ENCODE results near the gene TIMP2.
"Not testable (repeated sequence)": the region's sequence is repeated elsewhere in the genome, so short reads cannot be mapped to it uniquely, and the experiment has no call there.

Gene TIMP2

DNA sequence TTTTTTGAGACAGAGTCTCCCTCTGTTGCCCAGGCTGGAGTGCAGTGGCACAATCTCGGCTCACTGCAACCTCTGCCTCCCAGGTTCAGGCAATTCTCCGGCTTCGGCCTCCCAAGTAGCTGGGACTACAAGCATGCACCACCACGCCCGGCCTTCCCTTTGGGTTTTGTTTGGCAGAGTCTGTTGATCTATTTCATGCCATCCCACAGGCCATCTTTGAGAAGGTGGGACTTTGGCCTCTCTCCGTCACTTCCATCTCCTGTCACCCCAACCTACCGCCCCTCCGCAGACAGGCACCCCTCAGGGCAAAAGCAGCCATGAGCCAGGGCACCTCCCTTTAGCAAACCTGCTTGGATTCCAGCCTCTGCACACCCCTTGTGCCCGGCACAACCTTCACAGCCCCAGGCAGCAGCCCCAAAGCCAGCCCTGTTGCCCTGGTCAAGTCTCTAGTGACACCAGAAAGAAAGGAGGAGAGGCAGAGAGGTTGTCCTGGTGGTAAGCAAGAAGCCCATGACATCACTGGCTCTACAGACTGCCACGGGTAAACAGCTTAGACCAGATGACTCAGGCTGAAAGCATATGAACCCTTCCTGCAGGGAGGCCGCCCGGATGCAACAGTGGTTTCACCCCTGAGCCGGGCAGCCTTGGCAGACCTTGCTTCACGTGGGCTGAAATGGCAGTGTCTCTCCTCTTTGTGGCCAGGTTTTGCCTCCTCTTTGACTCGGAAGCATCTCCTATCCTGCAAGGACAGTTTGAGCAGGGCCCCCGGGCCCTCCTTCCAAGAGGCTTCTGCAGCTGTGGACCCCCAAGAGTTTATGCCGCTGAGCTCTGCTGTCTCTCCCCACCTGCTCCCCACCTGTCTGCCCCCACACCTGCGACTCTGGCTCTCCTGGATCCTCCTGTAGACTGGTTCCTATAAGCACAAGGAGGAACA, 8.1 kb upstream of the TIMP2 start:
- DNase-seq (ENCODE audit: low read depth), result no peak

DNA sequence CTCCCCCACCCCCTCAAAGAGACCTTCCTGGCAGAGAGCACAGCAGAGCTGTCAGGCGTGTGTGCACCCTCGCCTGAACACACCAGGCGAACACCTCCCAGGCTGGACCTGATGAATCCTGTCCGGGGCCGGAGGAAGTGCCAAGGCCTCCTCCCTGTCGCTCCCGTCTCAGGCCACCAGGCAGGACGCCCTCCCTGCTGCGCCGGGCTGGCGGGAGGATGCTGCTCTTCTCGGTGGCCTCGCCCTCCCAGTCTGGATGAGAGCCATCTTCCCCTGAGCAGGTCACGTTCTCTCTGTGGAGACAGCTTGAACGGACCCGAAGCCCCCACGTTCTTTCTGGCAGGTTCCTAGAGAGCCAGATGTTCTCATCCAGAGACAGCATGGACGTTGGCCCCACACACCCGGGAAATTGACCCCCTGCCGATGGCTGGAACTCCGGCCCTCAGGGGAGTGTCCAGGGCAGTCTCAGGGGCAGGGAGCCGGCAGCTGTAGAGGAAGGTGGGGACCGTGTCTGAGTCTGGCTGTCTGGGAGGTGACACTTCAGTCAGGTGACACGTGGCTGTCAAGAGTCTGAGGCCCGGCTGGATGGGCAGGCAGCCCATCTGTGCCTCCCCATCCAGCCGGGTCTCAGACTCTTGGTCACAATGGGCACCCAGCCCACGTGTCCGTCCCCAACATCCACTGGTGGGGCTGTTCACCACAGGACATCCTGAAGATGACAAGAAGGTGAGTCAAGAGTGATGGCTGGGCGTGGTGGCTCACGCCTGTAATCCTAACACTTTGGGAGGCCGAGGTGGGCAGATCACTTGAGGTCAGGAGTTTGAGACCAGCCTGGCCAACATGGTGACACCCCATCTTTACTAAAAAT, 5.0 kb upstream of the TIMP2 start:
- no peak for DNase-seq (ENCODE audit: low read depth)

DNA sequence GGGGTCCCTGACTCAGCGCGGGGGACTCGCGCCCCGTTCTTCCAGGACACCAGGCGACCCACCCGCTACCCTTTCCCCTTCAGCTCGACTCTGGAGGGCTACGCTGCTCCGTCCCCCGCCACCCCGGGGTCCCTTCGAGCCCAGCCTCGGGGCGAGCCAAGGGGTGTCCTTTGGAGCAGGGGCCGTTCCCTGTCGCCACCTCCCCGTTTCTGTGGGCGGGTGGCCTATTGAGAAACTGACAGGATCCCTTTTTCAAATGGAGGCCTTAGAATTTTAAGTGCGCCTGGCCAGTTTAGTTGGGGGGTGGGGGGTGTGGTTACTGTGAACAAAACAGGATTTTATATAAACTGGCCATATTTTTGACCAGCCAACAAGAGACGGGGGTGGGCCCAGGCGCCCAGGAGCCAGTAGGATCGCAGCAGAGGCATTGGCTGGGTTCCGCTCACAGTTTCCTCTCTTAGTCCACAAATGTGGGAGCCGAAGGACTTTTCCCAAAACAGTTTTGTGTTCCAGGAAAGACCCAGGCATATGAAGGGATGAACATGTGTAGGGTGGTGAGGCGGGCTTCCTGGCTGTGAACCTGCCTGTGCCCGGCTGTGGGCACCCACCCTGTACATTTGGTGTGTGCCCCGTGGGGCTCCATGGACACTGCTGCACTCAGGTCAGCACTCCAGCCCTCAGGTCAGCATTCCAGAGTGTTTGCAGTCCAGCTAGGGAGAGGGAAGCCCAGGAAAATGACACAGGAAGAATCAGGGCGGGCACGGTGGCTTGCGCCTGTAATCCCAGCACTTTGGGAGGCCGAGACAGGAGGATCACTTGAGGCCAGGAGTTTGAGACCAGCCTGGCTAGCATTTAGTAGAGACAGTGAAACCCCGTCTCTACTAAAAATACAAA, 722 bp upstream of the TIMP2 start:
- no peak for DNase-seq (ENCODE audit: low read depth)

DNA sequence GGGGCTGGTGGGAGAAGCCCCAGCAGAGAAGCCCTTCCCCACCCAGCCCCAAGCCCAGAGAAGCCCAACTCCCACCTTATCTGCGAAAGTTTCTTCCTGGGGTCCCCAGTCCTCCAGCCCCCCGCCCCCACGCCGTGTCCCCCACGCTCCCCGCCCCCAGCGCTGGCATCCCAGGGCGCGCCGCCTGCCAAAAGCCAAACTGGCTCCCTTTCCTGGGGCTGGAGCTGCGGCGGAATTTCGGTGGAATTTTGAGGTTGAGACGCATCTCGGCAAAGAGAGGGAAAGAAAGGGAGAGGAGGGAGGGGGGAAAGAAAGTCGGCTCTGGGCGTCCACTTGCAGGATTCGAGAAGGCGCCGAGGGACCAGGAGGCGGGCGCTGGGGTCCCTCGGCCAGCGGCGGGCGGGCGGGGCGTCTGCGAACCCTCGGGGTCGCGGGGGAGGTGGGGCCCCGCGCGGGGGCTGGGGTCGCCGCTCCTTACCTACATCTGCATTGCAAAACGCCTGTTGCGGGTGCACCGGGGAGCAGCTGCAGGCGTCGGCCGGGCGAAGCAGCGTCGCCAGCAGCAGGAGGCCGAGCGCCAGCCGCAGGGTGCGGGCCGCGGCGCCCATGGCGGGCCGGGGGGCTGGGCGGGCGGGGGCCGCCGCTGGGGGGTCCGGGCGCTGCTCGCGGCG, 571 bp downstream of the TIMP2 start:
- DNase-seq (ENCODE audit: low read depth), result no peak

DNA sequence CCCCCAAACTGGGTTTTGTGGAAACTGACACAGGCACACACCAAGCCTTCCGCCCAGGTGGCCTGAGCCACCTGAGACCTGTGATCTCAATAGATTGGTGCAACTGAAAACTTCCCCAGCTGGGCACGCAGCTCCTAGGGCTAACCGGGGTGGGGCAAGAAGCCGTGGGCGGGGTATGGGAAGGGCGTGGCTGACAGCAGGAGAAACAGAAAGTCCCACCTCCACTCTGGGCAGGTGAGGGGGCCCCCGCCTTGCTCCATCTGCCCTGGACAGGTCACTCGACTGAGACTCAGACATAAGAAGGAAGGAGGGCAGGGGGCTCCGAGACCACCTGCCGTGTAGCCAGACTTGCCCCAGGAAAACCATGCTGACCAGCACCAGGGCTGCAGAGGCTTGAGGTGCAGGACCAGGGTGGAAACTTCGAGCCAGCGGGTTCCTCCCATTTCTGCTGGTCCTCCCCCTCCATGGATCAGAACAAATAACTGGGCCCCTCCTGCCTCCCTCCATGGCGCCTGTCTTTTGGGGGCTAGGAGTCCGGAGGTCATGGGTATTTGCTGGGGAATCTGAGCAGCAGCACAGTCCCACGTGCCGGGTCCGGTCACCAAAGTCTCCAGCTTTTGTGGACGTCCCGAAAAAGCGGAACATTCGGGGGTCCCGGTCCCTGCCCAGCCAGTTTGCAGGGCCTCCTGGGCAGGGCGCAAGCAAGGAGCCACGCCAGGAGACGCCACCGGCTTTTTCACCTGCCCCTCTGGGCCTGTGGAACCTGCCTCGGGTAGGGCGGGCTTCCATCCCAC, 1.3 kb downstream of the TIMP2 start:
- DNase-seq (ENCODE audit: low read depth), result peak; percentile 39

DNA sequence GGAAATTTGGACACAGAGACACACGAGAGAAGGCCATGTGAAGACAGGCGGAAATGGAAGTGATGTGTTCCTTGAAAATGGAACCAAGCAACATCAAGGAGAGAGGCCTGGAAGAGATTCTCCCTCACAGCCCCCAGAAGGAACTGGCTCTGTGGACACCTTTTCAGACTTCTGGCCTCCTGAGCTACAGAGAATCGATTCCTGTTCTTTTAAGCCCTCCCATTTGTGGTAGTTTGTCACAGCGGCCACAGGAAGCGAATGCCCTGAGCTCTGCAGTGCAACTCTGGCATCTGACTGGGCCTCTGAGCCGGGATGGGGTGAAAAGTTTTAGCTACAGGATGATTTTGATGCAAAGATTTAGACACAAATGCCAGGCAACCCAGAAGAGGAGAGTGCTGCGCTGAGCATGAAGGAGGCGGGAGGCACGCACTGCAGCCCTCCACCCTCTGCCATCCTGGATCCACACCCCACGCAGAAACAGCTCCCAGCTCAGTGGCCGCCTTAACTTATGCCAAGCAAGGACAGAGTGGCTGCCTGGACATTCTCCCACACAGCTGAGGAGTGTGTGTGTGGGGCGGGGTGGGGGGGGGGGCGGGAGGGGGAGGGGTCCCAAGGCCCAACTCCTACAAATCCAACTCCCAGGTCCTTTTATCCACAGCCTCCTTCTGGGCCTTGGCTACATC, 2.2 kb downstream of the TIMP2 start:
- no peak for DNase-seq (ENCODE audit: low read depth)

DNA sequence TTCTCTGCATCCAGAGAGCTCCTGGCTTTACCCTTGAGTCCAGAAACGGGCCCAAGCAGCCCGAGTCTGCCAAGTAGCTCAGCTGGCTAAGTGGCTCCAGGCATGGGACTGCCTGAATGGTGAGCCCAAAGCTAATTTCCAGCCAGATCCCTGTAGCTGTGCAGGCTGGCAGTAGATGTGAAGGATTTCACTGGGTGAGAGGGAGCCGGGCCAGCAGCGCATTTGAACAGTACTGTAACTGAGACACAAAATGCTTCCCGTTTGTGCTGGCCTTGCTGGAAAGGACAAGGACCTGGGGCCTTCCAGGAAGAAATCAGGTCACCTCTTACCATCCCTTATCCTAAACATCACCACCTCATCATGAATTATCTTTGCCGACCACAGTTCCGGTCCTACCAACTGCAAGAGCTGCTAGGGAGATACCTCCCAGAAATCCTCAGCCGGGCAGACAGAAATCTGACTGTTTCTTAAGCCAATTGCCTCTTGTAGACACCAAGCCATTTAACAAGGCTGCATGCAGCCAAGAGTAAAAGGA, 3.7 kb downstream of the TIMP2 start:
- DNase-seq (ENCODE audit: low read depth), result no peak

DNA sequence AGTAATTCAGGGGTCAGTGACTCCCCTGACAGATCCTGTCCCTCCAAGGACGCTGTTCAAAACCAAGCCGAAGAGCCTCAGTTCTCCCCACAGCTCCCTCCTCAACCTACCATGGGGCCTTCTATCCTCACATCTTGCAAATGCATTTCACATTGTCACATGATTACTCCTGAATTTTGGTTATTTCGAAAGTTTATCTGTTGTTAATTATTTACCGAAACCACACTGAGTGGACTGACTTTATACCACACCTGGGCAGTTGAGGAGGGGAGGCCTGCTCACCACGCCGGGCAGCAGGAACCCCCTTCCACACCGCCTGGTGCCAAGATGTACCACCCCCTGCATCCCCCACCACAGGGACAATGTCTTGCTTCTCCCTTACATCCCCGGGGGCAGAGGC, 4.7 kb downstream of the TIMP2 start:
- DNase-seq (ENCODE audit: low read depth), result no peak

DNA sequence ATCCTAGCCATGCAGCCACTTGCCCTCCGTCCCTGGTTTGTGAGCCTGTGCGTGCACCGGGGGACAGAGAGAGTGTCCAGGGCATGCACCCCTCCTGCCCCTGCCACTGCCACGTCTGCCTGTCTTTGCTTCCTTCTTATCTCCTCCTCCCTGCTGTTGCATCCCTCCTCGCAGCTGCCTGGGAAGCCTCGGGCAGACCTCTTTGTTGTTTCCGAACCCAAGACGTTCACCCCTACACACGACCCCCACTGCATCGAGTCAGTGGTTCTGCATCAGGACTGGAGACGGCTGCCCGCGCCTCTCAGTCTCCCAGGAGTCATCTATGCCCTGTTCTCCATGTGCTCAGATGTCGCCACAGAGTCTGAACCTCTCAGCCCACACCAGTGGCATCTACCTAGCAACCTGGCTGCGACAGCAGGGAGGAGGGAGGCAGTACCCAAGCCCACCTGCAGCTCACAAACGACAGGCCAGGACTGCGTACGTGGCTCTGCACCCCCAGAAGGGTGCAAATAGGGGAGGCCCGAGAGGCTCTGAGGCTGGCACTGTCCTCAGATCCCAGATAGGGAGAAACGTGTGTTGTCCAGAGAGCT, 5.2 kb downstream of the TIMP2 start:
- DNase-seq (ENCODE audit: low read depth), result no peak

DNA sequence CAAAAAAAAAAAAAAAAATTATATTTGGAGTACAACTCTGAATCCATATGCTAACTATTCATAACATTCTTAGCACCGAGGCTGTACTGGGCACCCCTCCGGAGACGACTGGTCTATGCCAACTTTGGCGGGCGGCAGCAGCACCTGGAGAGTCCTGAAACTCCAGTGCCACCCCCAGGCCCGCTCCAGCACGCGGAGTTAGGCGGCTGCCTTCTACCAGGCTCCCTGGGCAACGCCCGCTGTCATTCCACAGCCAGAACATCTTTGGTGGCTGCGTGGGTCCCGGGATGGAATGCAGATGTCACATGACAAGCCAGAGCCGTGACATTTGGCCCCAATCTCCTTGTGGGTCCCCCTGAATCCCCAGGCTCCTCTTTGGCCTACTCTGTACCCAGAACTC, 6.2 kb downstream of the TIMP2 start:
- no peak for DNase-seq (ENCODE audit: low read depth)

DNA sequence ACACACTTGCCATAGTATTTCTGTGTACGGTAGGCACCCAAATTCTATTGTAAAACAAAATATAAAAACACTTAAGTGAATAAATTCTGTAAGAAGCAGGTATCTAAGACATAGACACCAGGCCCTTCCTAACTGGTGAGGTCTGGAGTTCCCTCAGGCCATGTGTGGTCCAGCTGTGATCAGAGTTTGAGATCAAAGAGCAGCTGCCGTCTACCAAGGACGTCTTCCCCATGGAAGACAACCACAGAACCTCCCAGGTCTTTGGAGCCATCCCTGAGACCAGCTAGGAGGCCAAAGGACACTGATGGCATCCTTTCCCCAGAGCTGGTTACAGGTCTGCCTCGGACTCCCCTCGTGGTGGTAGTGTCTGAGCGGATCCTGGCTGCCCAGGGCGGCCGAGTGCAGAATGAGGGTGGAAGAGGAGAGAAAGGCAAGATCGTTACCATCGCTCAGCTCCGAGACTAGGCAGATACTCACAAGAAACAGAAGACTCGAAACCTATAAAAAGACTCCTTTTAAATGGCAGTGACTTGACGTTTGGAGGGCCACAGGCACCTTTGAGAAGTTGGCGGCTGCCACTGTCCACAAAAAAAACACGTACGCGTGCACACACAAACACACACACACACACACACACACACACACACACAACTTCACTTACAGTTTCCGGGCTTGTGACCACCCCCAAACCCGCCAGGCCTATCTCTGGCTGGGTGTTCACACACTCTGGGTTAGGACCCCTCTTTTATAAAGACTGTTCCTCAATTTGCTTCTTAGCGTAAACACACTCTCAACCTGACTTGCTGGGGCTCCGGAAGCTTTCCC, 7.5 kb downstream of the TIMP2 start:
- no peak for DNase-seq (ENCODE audit: low read depth)

DNA sequence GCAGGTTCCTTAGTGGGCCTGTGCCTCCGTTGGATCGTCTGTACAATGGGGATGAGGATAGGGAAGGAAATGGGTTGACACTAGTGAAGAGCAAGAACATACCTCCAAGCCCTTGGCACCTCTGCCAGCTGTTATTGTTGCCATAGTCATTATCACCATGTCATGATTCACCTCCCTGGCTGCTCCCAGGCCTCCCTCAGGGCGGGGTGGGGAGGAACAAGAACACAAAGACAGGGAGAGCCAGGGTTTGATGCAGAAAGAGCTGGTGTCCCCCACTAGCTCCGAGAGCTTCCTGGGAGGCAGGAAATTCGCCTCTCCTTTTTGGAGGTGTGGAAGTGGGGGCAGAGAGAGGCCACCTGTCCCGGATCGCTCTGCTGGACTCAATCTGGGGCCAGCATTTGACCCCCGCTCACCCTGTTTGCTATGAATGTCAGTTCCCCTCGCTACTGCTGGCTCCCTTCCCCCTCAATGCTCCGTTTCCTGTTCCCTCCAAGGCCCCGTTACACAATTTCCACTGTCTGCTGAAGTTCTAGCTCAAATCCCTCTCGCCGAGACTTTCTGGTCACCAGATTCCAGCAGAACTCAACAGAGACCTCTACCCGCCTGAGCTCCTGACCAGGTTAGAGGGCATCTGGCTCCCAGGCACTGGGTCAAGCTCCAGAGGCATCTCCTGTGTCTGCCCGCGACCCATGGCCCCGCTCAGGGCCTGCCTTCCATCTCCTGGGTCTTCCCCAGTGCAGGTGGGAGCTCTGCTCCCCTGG, 9.1 kb downstream of the TIMP2 start:
- DNase-seq (ENCODE audit: low read depth), result no peak

DNA sequence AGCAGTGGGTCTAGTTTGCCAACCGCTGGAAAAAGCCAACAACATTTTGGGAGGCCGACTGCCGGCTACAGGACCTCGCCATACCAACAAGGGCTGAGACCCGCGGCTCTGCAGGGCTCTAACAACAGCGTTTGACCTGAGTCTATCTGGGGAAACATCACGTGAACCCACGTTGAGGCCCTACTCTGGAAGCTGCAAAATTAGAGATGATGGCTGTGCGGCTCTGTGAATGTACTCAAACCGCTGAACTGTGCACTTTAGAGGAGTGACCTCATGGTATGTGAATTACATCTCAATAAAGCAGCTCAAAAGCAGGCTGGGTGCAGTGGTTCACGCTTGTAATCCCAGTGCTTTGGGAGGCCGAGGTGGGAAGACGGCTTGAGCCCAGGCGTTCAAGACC, 12.1 kb downstream of the TIMP2 start:
- no peak for DNase-seq (ENCODE audit: low read depth)

DNA sequence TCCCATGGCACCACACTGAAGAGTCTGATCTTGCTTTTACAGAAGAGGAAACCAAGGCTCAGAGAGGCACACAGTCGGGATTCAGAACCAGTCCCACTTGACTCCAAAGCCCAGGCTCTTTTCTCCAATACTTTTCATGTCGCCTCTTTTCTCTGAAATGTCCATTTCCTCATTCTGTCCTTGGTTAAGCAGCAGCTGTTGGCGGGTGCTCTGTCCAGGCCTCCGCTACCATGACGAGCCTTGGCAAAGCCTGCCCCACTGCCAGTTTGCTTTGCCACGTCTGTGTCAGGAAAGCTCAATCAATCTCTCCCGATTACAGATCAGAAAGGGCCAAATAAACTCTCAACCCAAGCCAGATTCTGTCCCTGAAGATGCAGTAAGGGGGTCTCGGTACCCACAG, 13.1 kb downstream of the TIMP2 start:
- no peak for DNase-seq (ENCODE audit: low read depth)

DNA sequence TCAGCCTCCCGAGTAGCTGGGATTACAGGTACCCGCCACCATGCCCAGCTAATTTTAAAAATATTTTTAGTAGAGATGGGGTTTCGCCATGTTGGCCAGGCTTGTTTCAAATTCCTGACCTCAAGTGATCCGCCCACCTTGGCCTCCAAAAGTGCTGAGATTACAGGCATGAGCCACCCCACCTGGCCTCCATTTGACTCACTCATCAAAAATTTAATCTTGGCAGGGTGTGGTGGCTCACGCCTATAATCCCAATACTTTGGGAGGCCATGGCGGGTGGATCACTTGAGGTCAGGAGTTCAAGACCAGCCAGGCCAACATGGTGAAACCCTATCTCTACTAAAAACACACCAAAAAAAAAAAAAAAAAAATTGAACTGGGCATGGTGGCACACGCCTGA, 13.6 kb downstream of the TIMP2 start:
- not testable (repeated sequence) for DNase-seq (ENCODE audit: low read depth)

DNA sequence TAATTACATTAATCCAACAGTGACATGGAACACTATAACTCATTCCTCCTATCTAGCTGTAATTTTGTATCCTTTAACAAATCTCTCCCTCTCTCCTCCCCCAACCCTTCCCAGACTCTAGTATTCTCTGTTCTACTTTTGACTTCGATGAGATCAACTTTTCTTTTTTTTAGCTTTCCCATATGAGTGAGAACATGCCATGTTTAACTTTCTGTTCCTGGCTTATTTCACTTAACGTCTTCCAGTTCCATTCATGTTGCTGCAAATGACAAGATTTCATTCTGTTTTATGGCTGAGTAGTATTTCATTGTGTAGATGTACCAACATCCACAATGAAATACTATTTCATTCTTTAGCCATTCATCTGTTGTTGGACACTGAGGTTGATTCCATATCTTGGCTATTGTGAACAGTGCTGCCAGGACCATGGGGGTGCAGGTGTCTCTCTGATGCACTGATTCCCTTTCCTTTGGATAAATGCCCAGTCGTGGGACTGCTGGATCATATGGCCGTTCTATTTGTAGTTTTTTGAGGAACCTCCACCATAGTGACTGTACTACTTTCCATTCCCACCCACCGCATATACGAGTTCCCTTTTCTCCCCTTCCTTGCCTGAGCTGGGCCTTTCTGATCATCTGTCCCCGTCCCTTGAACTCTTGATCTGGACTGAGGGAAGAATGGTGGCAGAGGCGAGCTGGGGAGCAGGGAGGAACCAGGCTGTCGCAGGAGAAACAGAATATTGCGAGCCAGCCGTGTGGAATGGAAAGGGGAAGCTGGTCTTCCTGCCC, 14.5 kb downstream of the TIMP2 start:
- DNase-seq (ENCODE audit: low read depth), result no peak

DNA sequence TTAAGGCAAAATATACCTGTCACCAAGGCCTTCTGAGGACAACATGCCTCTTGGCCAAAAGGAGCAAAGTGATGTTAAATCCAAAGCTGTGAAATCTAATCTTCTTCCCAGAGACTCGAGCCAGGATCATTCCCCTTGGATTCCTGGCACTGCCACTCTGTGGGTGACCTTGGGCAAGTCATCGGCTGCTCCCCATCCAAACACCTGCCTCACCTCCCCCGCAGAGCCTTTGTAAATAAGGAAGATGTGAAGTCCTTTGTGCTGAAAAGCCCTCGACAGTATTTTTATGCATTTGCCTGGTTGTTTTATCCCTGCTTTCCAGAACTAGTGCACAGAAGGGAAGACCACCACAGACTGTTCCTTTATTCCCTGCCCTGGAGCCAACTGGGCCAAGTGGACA, 16.8 kb downstream of the TIMP2 start:
- DNase-seq (ENCODE audit: low read depth), result no peak
